Measurements from ENCODE around the gene KCNK10. TPM values are rescaled to one million over a fixed set of nuclear protein-coding genes. Genes with fewer than 3 reads are reported as not detected.

Gene KCNK10
- polyA plus RNA-seq, 3 donors = 0.05 TPM; not detected in 2

- Mint-ChIP-seq H3K4me1 (no peaks in the 10 kb centered on the region), H3K4me3 (no peak overlapping the region), H3K27ac (no peak overlapping the region), H3K9me3 (peaks cover 0 to 10% (median 5%) of the 10 kb centered on the region in 7 donors), H3K36me3 (no peaks in the 10 kb centered on the region), H3K27me3 (ENCODE audit: low read depth in 3 of 3) (peaks cover 2 to 13% (median 6%) of the 10 kb centered on the region in 3 donors)
- no peak for TF ChIP-seq CTCF (IDR thresholded peaks at IDR 0.05)
- Histone ChIP-seq H3K27ac (ENCODE audit: low read depth in 1 of 2, low read length in 2 of 2) (no peak overlapping the region), H2AFZ (ENCODE audit: insufficient read depth, low read depth, low read length, poor library complexity, severe bottlenecking) (no peak overlapping the region), H3K9ac (ENCODE audit: insufficient read depth, low read length, poor library complexity, severe bottlenecking) (no peak overlapping the region), H3K36me3 (replicated peaks in 1 of 2; ENCODE audit: control insufficient read depth in 1 of 2, insufficient read depth in 2 of 2, low read length in 2 of 2) (no peaks in the 10 kb centered on the region), H3K4me2 (replicated peaks; ENCODE audit: extremely low read depth, low read length, poor library complexity, severe bottlenecking) (no peak overlapping the region), H4K20me1 (ENCODE audit: insufficient read depth, low read length) (no peaks in the 10 kb centered on the region), H3K9me3 (replicated peaks in 1 of 2; ENCODE audit: control insufficient read depth in 1 of 2, insufficient read depth in 1 of 2, low read length in 2 of 2) (peaks cover 0 to 5% of the 10 kb centered on the region in 2 donors), H3K4me1 (ENCODE audit: control insufficient read depth in 1 of 2, insufficient read depth in 2 of 2, low read length in 2 of 2) (no peaks in the 10 kb centered on the region), H3K4me3 (replicated peaks in 1 of 3; ENCODE audit: low read depth in 2 of 3, low read length in 3 of 3) (no peak overlapping the region), H3K79me2 (ENCODE audit: insufficient read depth, low read length) (no peaks in the 10 kb centered on the region), H3K27me3 (ENCODE audit: control insufficient read depth in 2 of 2, insufficient read depth in 2 of 2, low read length in 2 of 2) (no peaks in the 10 kb centered on the region)
- DNase-seq = no peak
- intact Hi-C loops (cut with micrococcal nuclease) = no loop called here
- WGBS (ENCODE audit: insufficient coverage) = 67% methylated on average over 4 of the region's 12 CpGs
Observed at GRCh38 chr14:88269806-88270420, 53.2 kb downstream of the KCNK10 start.

DNA sequence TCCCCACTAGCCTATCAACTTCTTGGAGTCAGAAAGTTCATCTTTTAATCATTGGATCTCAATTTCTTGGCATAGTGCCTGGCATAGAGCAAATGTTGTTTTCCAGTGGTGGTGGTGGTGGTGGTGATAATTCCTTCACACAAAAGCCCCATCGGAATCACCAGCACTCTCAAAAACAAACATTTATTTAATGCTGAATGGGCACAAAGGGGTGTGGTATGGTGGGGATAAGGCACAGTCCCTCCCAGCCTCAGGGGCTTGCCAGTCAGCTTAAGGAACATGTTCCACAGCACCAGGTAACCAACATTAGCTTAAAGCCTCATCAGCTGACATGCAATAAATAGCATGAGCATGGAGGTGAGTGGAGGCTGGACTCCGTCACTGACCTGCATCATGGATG is 56.6 kb downstream of the KCNK10 start:
- 88% methylated on average over 1 of the region's 2 CpGs for WGBS (ENCODE audit: insufficient coverage)

More for the DNA sequence above, 56.6 kb downstream of the KCNK10 start:
- no peak for TF ChIP-seq CTCF (IDR thresholded peaks at IDR 0.05)
- H3K36me3 ChIP-seq (replicated peaks in 1 of 2; ENCODE audit: control insufficient read depth in 1 of 2, insufficient read depth in 2 of 2, low read length in 2 of 2) = no peaks in the 10 kb centered on the region
- no peak overlapping the region for H3K4me3 ChIP-seq (replicated peaks in 1 of 3; ENCODE audit: low read depth in 2 of 3, low read length in 3 of 3)
- no peaks in the 10 kb centered on the region for H3K27me3 ChIP-seq (ENCODE audit: control insufficient read depth in 2 of 2, insufficient read depth in 2 of 2, low read length in 2 of 2)
- Mint-ChIP-seq H3K4me3 (no peak overlapping the region), H3K27me3 (ENCODE audit: low read depth in 3 of 3) (peaks cover 3 to 8% (median 4%) of the 10 kb centered on the region in 3 donors), H3K36me3 (no peaks in the 10 kb centered on the region), H3K9me3 (peaks cover 0 to 12% (median 5%) of the 10 kb centered on the region in 7 donors), H3K27ac (no peak overlapping the region), H3K4me1 (peaks cover 3% of the 10 kb centered on the region)
- H3K27ac ChIP-seq (ENCODE audit: low read depth in 1 of 2, low read length in 2 of 2) = no peak overlapping the region
- no peak for DNase-seq
- intact Hi-C loops (cut with micrococcal nuclease) = no loop called here
- peaks cover 0 to 5% of the 10 kb centered on the region in 2 donors for H3K9me3 ChIP-seq (replicated peaks in 1 of 2; ENCODE audit: control insufficient read depth in 1 of 2, insufficient read depth in 1 of 2, low read length in 2 of 2)
- H4K20me1 ChIP-seq (ENCODE audit: insufficient read depth, low read length) = no peaks in the 10 kb centered on the region
- no peaks in the 10 kb centered on the region for H3K4me1 ChIP-seq (ENCODE audit: control insufficient read depth in 1 of 2, insufficient read depth in 2 of 2, low read length in 2 of 2)
- H3K4me2 ChIP-seq (replicated peaks; ENCODE audit: extremely low read depth, low read length, poor library complexity, severe bottlenecking) = no peak overlapping the region
- no peak overlapping the region for H2AFZ ChIP-seq (ENCODE audit: insufficient read depth, low read depth, low read length, poor library complexity, severe bottlenecking)
- H3K9ac ChIP-seq (ENCODE audit: insufficient read depth, low read length, poor library complexity, severe bottlenecking) = no peak overlapping the region
- H3K79me2 ChIP-seq (ENCODE audit: insufficient read depth, low read length) = no peaks in the 10 kb centered on the region

Data from CD14-positive monocyte (primary cell).